ENCODE results near the gene PXN.
"Not testable (repeated sequence)": the region's sequence is repeated elsewhere in the genome, so short reads cannot be mapped to it uniquely, and the experiment has no call there.

The PXN gene

DNA sequence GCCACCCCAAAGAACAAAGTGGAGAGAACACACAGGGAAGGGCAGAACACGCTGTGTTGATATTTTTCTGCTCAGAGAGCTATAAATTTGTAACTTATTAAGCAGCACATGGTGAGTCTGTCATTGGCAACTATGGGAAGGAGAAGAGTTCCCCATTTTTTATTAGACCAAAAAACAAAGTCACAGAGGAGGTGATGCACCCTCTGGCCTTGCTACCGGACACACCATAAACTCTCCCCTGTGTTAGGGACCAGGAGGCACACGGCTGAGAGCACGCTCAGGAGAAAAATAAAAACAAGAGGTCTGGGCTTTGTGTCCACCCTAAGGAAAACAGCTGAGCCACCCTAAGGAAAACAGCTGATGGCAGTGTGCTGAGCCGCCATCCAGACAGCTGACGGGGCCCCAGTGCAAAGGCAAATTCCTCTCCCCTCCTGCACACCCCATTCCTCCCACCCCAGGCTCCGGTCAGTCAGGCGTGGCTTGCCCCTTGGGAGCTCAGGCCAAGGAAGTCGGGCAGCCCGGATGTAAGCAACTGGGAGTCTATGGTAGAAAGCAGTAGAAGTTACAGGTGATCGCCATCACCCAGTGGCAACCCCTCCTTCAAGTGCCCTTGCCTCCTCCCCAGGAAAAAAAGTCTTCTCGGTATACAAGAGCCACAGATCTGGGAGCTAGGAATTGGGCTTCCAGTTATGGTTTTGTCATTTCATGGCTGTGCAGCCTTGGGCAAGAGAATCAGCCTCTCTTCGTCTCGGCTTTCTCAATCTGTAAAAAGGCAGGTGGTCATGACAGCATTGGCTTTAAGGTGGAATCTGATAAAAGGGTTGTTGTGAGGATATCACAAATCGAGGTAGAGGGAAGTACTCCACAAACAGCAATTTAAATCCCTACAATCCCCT is 2.4 kb downstream of the PXN start:
- in situ Hi-C loops (cut with MboI; ENCODE audit: low sequenced_read_pairs), result no loop called here

DNA sequence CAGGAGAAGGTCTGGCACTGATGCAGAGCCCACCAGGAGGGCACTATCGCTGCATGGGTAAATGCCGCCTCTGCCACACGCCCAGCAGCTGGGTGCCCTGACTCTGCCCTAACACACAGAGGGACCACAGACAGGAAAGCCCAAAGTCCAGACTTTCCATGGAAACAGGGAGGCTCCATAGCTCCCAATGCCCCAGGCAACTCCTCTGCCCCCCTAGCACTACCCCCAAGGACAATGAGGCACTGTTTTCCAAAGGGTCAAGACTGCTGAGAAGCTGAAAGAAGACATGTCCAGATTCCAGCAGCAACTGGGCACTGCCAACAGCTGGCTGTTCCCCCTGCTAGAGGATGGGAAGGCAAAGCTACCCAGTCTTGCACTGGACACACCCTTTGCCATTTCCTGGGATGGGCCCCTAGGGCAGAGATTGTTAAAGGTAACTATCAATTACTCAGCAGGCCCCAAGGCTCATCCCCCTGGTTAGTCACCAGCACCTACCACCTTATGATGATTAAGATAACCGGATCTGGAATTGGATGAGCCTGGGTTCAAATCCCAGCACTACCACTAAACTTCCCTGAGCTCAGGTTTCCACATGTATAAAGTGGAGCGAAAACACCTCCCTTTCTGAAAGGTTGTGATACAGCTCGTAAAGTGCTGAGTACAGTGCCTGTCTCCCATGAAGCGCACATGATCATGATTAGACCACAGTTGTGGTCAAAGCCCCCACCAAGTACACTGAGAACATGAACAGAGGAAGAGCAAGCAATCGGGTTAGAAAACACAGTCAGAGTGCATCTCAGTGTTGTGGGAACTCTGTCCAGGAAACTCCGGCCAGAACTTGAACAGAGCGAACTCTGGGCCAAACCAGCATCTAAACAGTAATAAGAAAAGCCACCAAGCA is 3.3 kb downstream of the PXN start:
- in situ Hi-C loops (cut with MboI; ENCODE audit: low sequenced_read_pairs), result no loop called here

DNA sequence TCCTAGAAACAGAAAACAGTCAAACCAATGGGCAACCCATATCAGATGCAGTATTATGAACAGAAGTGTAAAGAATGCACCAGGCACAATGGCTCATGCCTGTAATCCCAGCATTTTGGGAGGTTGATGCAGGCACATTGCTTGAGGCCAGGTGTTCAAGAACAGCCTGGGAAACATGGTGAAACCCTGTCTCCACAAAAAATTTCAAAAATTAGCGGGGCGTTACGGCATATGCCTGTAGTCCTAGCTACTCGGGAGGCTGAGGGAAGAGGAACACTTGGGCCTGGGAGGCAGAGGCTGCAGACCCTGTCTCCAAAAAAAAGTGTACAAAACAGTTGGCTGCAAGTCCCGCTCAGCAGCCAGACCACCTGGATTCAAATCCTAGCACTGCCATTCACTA is 4.9 kb downstream of the PXN start:
- in situ Hi-C loops (cut with MboI; ENCODE audit: low sequenced_read_pairs), result no loop called here

DNA sequence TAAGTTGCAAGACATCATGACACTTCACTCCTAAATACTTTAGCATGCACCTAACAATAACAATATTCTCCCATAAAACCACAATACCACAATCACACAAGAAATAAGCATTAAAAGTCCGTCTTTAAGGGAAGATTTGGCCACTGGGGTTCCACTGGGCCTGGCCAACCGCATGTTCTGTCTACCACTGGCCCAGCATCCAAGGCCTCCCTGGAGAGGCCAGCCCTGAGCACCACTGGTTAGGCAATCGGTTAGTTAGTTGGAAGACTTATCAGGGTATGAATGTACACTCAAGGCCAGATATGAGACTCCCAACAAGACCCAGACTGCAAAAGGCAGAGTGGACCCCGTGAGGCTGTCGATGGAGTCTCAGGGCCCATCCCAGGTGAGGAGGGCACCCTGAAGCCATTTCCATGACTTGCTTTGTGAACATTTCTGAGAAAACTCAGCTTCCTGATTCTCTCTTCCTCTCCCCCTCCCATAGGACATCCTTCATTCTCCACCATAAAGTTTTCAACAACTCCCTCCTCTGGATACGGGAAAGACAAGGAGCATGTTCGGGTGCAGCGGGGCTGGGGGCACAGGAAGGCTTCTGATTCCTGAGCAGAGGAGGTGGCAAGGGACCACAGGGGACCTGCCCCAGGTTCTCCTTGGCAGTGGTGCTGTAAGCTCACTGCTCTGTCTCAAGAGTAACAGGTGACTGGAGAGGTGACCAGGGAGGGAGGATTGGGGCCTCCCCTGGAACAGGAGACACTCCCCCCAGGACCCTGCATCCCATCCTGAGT is 5.9 kb downstream of the PXN start:
- in situ Hi-C loops (cut with MboI; ENCODE audit: low sequenced_read_pairs), result no loop called here

DNA sequence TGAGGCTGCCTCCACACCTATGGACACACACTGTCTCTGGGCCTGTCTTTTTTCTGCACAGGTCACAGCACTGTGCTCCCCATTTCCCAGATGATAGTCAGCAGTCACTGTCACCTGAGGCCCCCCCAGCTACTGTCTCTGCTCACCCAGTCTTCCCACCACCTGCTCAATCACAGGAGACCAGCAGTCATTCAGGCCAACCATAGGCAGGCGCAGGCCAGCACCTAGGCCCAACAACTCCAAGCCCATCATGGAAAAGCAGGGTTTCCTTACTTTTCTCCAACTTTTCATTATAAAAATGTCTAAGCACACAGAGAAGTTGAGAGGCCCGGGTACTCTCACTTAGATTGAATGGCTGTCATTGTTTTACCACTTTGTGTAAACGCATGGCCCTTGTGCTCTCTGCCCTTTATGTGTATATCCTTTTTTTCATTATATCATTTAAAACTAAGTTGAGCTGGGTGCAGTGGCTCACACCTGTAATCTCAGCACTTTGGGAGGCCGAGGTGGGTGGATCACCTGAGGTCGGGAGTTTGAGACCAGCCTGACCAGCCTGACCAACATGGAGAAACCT is 7.1 kb downstream of the PXN start:
- in situ Hi-C loops (cut with MboI; ENCODE audit: low sequenced_read_pairs), result no loop called here

DNA sequence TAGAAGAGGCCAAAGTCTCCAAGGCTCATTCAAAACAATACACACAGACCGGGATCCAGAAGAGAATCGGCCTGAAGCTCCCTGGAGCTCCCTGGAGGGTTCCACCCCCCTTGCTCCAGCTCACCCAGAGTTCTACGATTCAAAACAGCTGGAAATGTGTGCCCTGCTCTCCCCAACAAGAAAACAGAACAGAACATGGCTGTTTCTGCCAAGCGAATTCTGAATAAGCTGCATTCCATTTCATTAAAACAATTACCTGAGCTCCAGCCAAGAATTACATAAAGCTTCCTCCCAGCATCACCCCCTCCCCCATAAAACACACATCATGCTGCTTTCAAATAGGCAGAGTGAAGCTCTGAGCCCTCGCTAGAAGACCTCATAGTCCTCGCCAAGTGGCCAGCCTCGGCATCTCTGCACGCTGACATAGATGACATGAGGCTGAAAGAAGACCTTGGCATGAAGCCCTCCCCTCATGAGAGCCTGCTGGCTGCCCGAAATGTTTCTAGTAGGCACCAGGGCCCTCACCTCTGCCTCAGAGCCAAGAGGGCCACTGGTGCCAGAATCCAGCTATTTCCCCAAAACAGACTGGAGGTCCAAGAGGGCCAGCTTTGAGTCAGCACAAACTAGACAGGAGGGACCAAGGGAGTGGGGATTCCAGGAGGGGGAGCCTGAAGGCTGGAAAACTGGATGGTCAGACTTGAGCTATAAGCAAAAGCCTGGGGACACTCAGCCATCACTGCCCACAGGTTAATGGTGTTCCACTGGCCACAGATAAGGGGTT is 8.3 kb downstream of the PXN start:
- in situ Hi-C loops (cut with MboI; ENCODE audit: low sequenced_read_pairs), result no loop called here

DNA sequence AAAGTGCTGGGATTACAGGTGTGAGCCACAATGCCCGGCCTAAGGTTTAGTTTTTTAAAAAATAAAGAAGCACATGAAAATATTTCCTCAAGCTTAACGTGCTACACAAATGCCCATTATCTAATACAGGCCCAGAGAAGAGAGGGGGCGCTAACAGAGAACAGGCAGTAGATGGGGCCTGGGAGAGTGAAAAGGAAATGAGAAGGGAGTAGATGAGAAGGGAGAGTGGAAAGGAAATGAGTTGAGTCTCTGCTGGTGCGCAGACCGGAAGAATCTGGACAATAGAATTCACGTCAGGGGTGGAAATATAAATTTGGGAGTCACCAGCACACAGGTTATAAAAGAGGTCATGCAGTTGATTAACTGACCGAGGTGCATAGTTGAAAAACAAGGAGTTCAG is 10.7 kb downstream of the PXN start:
- in situ Hi-C loops (cut with MboI; ENCODE audit: low sequenced_read_pairs), result no loop called here

DNA sequence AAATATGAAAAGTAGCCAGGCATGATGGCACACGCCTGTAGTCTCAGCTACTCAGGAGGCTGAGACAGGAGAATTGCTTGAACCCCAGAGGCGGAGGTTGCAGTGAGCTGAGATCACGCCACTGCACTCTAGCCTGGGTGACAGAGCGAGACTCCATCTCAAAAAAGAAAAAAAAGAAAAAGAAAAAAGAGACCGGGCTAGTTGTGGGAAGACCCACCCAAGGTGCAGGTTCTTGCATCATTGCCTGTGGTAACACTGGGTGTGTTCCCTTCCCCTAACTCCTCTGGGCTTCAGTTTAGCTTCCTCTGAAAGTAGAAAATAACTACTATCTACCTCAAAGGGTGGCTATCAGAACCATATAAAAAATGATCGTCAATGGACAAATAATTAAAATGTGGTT is 12.2 kb downstream of the PXN start:
- in situ Hi-C loops (cut with MboI; ENCODE audit: low sequenced_read_pairs), result not testable (repeated sequence)

DNA sequence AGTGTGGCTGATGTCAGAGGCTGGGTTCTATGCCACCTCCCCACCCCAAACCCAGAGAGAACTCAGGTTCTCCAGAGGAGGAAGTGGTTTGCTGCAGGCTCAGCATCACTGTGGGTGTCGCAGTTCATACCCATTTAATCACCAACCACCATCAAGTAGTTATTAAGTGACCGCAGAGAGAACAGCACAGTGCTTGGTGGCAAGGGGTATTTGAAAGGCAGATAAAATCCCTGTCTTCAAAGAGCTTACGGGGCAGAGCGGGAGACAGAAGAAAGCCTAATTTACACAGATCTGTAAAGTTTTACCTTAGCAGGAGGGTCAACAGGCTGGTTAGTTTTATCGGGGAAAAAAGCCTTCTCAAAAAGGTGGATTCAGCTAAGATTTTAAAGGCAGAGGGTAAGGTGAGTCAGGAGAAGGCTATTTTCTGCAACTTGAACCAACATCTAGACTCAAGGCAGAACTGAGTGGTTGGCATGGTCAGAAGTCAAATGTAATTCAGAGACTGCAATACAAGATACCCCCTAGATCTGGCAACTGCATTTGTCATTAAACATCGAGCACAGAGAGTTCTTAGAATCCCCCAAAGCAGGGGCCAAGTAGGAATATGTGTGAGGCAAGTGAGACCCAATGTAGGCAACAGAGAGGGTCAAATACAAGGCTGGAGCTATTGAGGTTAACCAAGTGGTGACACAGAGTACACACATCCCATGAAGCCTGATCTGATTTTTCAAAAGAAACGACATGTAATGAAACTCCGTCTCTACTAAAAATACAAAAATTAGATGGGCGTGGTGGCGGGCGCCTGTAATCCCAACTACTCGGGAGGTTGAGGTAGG is 13.2 kb downstream of the PXN start:
- in situ Hi-C loops (cut with MboI; ENCODE audit: low sequenced_read_pairs), result no loop called here

DNA sequence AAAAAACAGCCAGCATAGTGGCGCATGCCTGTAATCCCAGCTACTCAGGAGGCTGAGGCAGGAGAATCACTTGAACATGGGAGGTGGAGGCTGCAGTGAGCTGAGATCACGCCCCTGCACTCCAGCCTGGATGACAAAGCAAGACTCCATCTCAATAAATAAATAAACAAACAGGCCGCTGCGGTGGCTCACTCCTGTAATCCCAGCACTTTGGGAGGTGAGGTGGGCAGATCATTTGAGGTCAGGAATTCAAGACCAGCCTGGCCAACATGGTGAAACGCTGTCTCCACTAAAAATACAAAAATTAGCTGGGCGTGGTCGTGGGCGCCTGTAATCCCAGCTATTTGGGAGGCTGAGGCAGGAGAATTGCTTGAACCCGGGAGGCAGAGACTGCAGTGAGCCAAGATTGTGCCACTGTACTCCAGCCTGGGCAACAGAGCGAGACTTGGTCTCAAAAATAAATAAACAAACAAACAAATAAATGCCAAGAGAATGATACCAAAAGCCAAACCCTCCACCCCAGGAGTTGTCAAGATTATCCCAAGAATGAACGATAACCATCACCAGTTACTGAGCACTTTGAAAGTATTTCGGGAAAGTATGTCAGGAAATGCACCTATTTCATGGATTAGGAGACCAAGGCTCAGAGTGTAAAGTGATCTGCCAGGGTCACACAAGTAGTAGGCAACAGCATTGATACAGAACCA is 14.0 kb downstream of the PXN start:
- in situ Hi-C loops (cut with MboI; ENCODE audit: low sequenced_read_pairs), result not testable (repeated sequence)

DNA sequence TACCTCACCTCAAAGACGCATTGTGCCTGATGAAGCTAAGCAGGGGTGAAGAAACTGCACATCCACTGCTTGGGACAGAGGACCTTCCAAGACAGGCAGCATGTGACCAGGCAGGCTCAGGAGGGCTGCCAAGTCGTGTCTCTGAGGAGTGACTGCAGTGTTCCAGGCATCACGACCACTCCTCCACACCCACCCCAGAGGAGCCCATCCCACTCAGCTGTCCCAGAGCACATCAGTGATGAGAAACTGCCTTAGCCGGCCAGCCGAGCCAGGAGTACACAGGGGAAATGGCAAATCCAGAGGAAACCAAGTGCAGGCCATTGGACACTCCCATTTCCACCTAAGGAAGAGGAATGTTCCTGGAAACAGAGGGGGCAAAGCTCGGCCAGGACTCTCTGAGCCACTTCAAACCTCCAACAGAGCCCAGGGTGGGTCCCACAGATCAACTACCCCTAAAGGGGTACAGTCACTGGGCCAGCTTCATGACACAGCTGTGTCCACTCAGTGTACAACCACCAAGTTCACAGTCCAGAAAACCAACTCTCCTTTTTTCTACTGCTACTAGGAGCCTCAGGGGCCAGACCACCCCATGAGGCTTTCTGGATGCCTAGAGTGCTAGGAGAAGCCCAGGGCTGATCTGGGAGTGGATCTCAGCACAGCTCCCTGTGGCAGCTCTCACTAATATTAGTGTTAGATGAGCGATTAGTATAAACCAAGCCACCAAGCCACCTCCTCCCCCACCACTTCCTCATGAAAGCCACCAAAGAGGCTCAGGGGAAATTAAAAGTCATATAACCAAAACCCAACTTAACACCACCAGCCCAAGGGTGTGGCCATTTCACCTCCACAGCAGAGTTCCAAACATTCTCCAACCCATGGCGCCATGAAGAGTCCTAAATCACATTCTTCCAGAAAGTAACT is 15.4 kb downstream of the PXN start:
- in situ Hi-C loops (cut with MboI; ENCODE audit: low sequenced_read_pairs), result no loop called here

DNA sequence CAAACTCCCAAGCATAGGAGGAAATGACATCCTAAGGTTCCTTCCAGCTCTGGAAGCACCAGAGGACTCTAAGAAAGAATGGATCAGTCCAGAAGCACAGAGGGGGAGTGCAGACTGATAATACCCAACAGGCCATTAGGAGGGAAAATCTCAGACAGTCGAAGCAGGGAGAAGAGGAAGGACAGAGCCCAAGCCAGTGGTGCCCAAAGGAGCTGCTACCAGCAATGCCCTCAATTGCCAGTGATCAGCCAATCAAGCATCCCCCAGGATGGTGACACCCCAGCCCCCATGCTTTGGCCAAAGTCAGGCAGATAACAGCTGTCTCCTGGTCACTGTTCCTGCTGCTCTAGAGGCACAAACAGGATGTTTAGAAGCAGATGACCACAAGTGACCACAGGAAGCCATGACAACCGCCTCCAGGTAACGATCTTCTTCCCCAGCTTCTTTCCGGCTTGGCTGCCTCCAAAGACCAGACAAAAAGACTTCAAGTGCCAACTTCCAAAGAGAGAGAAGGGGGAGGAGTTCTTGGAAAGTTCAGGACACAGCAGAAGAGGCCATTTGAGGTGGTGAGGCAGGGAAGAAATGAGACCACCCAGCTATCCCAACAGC is 16.2 kb downstream of the PXN start:
- in situ Hi-C loops (cut with MboI; ENCODE audit: low sequenced_read_pairs), result no loop called here

DNA sequence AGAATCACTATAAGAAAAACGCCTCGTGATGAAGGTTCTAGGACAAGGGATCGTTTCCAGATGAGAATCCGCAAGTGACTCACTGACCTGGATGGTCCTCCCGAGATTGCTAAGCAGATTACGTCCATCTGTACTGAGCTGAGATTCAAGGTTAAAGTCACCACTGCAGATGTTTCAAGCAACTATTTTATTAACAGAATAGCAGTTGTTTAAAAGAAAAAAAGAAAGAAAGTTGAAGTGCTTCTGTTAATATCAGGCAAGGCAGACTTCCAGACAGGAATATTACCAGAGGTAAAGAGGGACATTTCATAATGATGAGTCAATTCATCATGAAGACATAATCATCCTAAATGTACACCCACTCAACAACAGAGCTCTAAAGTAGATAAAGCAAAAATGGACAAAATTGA is 17.9 kb downstream of the PXN start:
- in situ Hi-C loops (cut with MboI; ENCODE audit: low sequenced_read_pairs), result no loop called here

DNA sequence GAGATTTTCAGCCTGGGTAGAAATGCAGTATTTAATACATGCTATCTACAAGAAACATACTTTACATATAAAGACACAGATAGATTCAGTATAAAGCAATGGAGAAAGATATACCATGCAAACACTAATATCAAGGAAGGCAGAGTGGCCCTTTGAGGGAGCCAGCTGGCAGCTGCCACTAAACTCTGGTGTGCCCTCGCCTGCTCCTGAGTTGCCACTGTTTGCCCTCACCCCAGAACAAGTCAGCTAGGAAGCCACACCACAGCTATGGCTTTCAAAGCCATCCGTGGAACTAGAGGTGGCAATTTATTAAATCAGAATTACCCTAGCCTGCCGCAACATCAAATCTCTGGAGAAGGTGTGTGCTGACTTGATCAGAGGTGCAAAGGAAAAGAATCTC is 18.3 kb downstream of the PXN start:
- in situ Hi-C loops (cut with MboI; ENCODE audit: low sequenced_read_pairs), result no loop called here

DNA sequence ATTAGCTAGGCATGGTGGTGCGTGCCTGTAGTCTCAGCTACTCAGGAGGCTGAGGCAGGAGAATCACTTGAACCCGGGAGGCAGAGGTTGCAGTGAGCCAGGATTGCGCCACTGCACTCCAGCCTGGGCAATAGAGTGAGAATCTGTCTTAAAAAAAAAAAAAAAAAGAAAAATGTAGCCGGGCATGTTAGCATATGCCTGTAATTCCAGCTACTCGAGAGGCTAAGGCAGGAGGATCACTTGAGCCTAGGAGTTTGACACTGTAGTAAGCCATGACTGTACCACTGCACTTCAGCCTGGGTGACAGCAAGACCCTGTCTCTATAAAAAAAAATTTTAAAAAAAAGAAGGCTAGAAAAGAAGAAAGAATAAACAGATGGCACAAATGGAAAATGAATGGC is 18.8 kb downstream of the PXN start:
- in situ Hi-C loops (cut with MboI; ENCODE audit: low sequenced_read_pairs), result not testable (repeated sequence)

DNA sequence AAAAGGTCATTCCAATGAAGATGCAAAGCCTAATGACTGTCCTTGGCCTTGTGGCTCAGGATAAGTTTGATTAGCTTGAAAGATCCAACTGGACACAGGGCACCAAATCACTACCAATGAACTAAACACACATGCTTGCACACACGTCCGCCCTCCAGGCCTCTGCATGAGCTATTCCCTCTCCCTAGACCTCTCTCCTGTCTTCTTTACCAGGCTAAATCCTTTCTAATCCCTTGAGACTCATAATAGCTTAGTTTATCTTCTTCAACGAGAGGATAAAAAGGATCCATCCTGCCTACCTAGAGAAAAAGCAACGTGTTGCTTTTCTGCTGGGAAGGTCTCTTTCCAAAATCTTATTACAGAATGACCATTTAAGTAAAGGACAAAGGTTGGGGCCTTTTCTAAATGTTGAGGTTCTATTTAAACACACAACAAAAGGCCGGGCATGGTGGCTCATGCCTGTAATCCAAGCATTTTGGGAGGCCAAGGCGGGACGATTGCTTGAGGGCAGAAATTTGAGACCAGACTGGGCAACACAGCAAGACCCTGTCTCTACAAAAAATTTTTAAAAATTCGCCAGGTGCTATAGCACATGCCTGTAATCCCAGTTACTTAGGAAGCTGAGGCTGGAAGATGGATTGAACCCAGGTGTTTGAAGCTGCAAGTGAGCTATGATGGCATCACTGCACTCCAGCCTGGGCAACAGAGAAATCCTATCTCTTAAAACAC is 22.4 kb downstream of the PXN start:
- in situ Hi-C loops (cut with MboI; ENCODE audit: low sequenced_read_pairs), result no loop called here

Data from HL-60/S4 treated with retinoic acid at 250 ng/mL for 4 days and 3 days (cell line).